GM23338 (cell line): Measurements from ENCODE around the gene CD47. TPM values are rescaled to one million over a fixed set of nuclear protein-coding genes. Genes with fewer than 3 reads are reported as not detected.

Experiments used
- ATAC-seq: fragments of 200-7000 bp; cut with Tn5 transposase; 3 replicates; pipeline ENCODE4 v1.9.1; 2020
- DNase-seq: peaks from one replicate; pipeline ENCODE4 v3.0.0-alpha.2; 2015; ENCODE audit warnings: low spot score
- H2AFZ ChIP-seq: fragments of 200-600 bp; sonication (generic); 2 replicates; pipeline ENCODE4 v1.8.0; 2016; ENCODE audit warnings: antibody characterized with exemption, mild to moderate bottlenecking, moderate library complexity
- H3F3A ChIP-seq: fragments of 200-600 bp; sonication (generic); replicated peaks from 2 replicates; pipeline ENCODE4 v1.8.0; 2017; ENCODE audit warnings: antibody characterized with exemption, mixed run types, low read depth
- H3K27ac ChIP-seq: fragments of 200-600 bp; sonication (generic); 2 replicates; pipeline ENCODE4 v1.6.1; 2016; ENCODE audit warnings: low read depth
- H3K27me3 ChIP-seq: fragments of 200-600 bp; sonication (generic); 2 replicates; pipeline ENCODE4 v1.8.0; 2016; ENCODE audit warnings: mild to moderate bottlenecking, mixed run types, moderate library complexity; ENCODE audit not compliant: insufficient read depth
- H3K36me3 ChIP-seq: fragments of 200-600 bp; sonication (generic); 2 replicates; pipeline ENCODE4 v1.8.0; 2016; ENCODE audit warnings: mild to moderate bottlenecking; ENCODE audit not compliant: insufficient read depth
- H3K4me1 ChIP-seq: fragments of 200-600 bp; sonication (generic); 2 replicates; pipeline ENCODE4 v1.8.0; 2016; ENCODE audit warnings: mild to moderate bottlenecking, moderate library complexity; ENCODE audit not compliant: insufficient read depth
- H3K4me2 ChIP-seq: fragments of 200-600 bp; sonication (generic); 2 replicates; pipeline ENCODE4 v1.7.1; 2017; ENCODE audit warnings: mixed run types
- H3K4me3 ChIP-seq: fragments of 200-600 bp; sonication (generic); 2 replicates; pipeline ENCODE4 v1.6.1; 2016; ENCODE audit warnings: mixed run types
- H3K79me2 ChIP-seq: fragments of 200-600 bp; sonication (generic); replicated peaks from 2 replicates; pipeline ENCODE4 v1.8.0; 2017; ENCODE audit warnings: mild to moderate bottlenecking; ENCODE audit not compliant: insufficient read depth
- H3K9me2 ChIP-seq: fragments of 200-600 bp; sonication (generic); 2 replicates; pipeline ENCODE4 v1.8.0; 2017; ENCODE audit not compliant: insufficient read depth
- H4K20me1 ChIP-seq: fragments of 200-600 bp; sonication (generic); replicated peaks from 2 replicates; pipeline ENCODE4 v1.8.0; 2017; ENCODE audit warnings: mild to moderate bottlenecking; ENCODE audit not compliant: insufficient read depth
- H3K27ac Mint-ChIP-seq: 2 replicates; pipeline ENCODE4 v1.8.0; 2020; ENCODE audit warnings: inconsistent platforms, mild to moderate bottlenecking, moderate library complexity, mixed read lengths
- H3K27me3 Mint-ChIP-seq: 3 replicates; pipeline ENCODE4 v1.8.0; 2022; ENCODE audit warnings: low read depth, mild to moderate bottlenecking, moderate library complexity, mixed read lengths, inconsistent platforms; ENCODE audit not compliant: insufficient read depth, poor library complexity
- H3K36me3 Mint-ChIP-seq: 3 replicates; pipeline ENCODE4 v1.8.0; 2021; ENCODE audit warnings: low read depth, mild to moderate bottlenecking, inconsistent platforms, moderate library complexity, mixed read lengths
- H3K4me1 Mint-ChIP-seq: 3 replicates; pipeline ENCODE4 v1.8.0; 2020; ENCODE audit warnings: mild to moderate bottlenecking, inconsistent platforms, mixed read lengths
- H3K4me3 Mint-ChIP-seq: 3 replicates; pipeline ENCODE4 v1.8.0; 2021; ENCODE audit warnings: moderate library complexity, mild to moderate bottlenecking, inconsistent platforms, mixed read lengths
- H3K9me3 Mint-ChIP-seq: 3 replicates; pipeline ENCODE4 v1.8.0; 2020; ENCODE audit warnings: moderate library complexity, mild to moderate bottlenecking, inconsistent platforms, mixed read lengths
- CREB1 ChIP-seq: fragments of 250-450 bp; sonication (Bioruptor Pico); IDR thresholded peaks from 2 replicates; pipeline ENCODE4 v1.5.0; 2020; ENCODE audit warnings: low read depth, mild to moderate bottlenecking, moderate library complexity
- EZH2phosphoT487 ChIP-seq: fragments of 200-600 bp; sonication (generic); IDR thresholded peaks from one replicate; pipeline ENCODE4 v1.8.1; 2018; ENCODE audit warnings: antibody characterized with exemption; ENCODE audit not compliant: unreplicated experiment
- JUNB ChIP-seq: IDR thresholded peaks from one replicate; pipeline ENCODE4 v1.6.1; 2016; ENCODE audit warnings: antibody characterized with exemption; ENCODE audit not compliant: unreplicated experiment
- POLR2AphosphoS5 ChIP-seq: IDR thresholded peaks from 2 replicates; pipeline ENCODE4 v1.6.1; 2016; ENCODE audit warnings: antibody characterized with exemption, low read depth
- STAT1 ChIP-seq: IDR thresholded peaks from one replicate; pipeline ENCODE4 v1.6.1; 2016; ENCODE audit warnings: antibody characterized with exemption; ENCODE audit not compliant: unreplicated experiment
- ZNF114 ChIP-seq: fragments of 250-450 bp; sonication (Bioruptor Pico); IDR thresholded peaks from 2 replicates; pipeline ENCODE4 v1.5.0; 2020; ENCODE audit warnings: mild to moderate bottlenecking, moderate library complexity
- ZNF331 ChIP-seq: fragments of 250-450 bp; sonication (Bioruptor Pico); IDR thresholded peaks from 2 replicates; pipeline ENCODE4 v1.5.0; 2020; ENCODE audit warnings: low read depth, mild to moderate bottlenecking, moderate library complexity
- polyA plus RNA-seq: library from polyadenylated mRNA; unstranded; fragments of >200 nt; fragmentation: Nextera tagmentation; extraction: Ambion mirVana; gene quantifications from 2 replicates; pipeline ENCODE4 v1.2.1, GENCODE V29; 2016
- total RNA-seq: library from RNA; depleted of rRNA; stranded (reverse); fragments of >200 nt; shearing (Covaris generic); gene quantifications from 2 replicates; pipeline ENCODE4 v1.2.3, GENCODE V29; 2014
- TF ChIP-seq, protein P1 (sequence below): fragments of 250-450 bp; sonication (Bioruptor Pico); IDR thresholded peaks from 2 replicates; pipeline ENCODE4 v1.5.0; 2020; ENCODE audit warnings: mild to moderate bottlenecking, moderate library complexity
- TF ChIP-seq, protein P2 (sequence below): IDR thresholded peaks from one replicate; pipeline ENCODE4 v1.6.1; 2018; ENCODE audit warnings: antibody characterized with exemption; ENCODE audit not compliant: unreplicated experiment

CD47 gene
- total and polyA plus RNA-seq, 2 experiments from 2014 or later = 22.1 to 26.9 TPM

DNA sequence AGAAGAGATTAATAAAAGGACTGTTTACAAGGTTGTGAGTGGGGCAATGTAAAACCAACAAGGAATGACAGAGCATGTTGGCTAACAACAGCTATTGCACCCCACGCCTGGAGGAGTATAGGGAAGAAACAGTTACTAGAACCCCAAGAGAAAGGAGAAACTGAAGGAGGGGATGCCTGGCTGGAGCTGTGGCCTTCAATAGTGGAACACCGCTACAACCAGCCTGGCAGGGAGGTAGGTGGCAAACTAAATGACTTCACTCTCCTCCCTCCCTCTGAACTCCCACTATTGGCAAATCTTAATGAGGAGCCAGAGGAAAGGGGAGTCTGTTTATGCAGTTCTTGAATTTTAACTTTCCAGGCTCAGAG lies 7.2 kb upstream of the CD47 start (continued):
- TF ChIP-seq, protein P1, sequence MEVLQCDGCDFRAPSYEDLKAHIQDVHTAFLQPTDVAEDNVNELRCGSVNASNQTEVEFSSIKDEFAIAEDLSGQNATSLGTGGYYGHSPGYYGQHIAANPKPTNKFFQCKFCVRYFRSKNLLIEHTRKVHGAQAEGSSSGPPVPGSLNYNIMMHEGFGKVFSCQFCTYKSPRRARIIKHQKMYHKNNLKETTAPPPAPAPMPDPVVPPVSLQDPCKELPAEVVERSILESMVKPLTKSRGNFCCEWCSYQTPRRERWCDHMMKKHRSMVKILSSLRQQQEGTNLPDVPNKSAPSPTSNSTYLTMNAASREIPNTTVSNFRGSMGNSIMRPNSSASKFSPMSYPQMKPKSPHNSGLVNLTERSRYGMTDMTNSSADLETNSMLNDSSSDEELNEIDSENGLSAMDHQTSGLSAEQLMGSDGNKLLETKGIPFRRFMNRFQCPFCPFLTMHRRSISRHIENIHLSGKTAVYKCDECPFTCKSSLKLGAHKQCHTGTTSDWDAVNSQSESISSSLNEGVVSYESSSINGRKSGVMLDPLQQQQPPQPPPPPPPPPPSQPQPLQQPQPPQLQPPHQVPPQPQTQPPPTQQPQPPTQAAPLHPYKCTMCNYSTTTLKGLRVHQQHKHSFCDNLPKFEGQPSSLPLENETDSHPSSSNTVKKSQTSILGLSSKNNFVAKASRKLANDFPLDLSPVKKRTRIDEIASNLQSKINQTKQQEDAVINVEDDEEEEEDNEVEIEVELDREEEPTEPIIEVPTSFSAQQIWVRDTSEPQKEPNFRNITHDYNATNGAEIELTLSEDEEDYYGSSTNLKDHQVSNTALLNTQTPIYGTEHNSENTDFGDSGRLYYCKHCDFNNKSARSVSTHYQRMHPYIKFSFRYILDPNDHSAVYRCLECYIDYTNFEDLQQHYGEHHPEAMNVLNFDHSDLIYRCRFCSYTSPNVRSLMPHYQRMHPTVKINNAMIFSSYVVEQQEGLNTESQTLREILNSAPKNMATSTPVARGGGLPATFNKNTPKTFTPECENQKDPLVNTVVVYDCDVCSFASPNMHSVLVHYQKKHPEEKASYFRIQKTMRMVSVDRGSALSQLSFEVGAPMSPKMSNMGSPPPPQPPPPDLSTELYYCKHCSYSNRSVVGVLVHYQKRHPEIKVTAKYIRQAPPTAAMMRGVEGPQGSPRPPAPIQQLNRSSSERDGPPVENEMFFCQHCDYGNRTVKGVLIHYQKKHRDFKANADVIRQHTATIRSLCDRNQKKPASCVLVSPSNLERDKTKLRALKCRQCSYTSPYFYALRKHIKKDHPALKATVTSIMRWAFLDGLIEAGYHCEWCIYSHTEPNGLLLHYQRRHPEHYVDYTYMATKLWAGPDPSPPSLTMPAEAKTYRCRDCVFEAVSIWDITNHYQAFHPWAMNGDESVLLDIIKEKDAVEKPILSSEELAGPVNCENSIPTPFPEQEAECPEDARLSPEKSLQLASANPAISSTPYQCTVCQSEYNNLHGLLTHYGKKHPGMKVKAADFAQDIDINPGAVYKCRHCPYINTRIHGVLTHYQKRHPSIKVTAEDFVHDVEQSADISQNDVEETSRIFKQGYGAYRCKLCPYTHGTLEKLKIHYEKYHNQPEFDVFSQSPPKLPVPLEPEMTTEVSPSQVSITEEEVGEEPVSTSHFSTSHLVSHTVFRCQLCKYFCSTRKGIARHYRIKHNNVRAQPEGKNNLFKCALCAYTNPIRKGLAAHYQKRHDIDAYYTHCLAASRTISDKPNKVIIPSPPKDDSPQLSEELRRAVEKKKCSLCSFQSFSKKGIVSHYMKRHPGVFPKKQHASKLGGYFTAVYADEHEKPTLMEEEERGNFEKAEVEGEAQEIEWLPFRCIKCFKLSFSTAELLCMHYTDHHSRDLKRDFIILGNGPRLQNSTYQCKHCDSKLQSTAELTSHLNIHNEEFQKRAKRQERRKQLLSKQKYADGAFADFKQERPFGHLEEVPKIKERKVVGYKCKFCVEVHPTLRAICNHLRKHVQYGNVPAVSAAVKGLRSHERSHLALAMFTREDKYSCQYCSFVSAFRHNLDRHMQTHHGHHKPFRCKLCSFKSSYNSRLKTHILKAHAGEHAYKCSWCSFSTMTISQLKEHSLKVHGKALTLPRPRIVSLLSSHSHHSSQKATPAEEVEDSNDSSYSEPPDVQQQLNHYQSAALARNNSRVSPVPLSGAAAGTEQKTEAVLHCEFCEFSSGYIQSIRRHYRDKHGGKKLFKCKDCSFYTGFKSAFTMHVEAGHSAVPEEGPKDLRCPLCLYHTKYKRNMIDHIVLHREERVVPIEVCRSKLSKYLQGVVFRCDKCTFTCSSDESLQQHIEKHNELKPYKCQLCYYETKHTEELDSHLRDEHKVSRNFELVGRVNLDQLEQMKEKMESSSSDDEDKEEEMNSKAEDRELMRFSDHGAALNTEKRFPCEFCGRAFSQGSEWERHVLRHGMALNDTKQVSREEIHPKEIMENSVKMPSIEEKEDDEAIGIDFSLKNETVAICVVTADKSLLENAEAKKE (CRISPR knock-in tag) = no peak
- TF ChIP-seq ZNF114 (no peak), CREB1 (CRISPR knock-in tag) (no peak), JUNB (no peak), EZH2phosphoT487 (no peak), POLR2AphosphoS5 (no peak)

DNA sequence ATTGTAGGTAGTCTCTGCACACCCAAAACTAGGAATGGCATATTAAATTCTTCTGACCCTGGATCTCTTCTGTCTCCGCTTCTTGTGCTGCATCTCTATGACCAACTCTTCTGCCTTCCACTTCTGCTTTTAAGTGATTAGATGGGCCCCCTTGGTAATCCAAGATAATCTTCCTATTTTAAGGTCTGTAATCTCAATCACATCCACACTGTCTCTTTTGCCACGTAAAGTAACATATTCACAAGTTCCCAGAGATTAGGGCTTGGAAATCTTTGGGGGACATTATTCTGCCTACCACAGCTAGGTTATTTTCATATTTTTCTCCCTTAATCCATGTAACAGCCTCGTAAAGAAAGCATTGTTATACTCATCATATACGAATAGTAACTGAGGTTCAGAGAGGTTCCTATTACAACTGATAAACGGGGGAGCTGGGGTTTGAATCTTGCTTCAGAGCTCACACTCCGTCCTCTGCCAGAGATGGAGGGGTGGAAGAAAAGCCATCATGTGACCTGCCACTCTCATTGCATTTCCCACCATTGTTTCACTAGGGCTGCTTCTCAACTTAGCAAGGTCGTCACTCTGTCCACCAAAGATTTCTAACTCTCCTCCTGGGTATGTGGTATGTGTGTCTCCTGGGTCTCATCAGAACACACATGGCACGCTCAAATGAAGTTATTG lies 6.6 kb upstream of the CD47 start:
- Mint-ChIP-seq H3K4me1 (peaks cover 7% of the 10 kb centered on the region; the same call in 2 of the 3 replicates), H3K27ac (no peak overlapping the region), H3K36me3 (no peaks in the 10 kb centered on the region), H3K4me3 (no peak overlapping the region), H3K27me3 (peaks cover 9% of the 10 kb centered on the region), H3K9me3 (no peaks in the 10 kb centered on the region)
- no peak overlapping the region for H3K4me2 ChIP-seq
- no peaks in the 10 kb centered on the region for H4K20me1 ChIP-seq
- H3K79me2 ChIP-seq = no peaks in the 10 kb centered on the region
- H2AFZ ChIP-seq = no peak overlapping the region; the same call in 1 of the 2 replicates
- no peaks in the 10 kb centered on the region for H3F3A ChIP-seq
- no peak for ATAC-seq
- no peaks in the 10 kb centered on the region for H3K36me3 ChIP-seq
- no peak for DNase-seq
- H3K27me3 ChIP-seq = peaks cover 12% of the 10 kb centered on the region
- H3K4me1 ChIP-seq = no peaks in the 10 kb centered on the region
- H3K27ac ChIP-seq = no peak overlapping the region
- no peak overlapping the region for H3K4me3 ChIP-seq
- H3K9me2 ChIP-seq = no peaks in the 10 kb centered on the region
- TF ChIP-seq STAT1 (no peak), POLR2AphosphoS5 (no peak), CREB1 (CRISPR knock-in tag) (no peak), ZNF114 (no peak), ZNF331 (CRISPR knock-in tag) (no peak)
- TF ChIP-seq, protein P2, sequence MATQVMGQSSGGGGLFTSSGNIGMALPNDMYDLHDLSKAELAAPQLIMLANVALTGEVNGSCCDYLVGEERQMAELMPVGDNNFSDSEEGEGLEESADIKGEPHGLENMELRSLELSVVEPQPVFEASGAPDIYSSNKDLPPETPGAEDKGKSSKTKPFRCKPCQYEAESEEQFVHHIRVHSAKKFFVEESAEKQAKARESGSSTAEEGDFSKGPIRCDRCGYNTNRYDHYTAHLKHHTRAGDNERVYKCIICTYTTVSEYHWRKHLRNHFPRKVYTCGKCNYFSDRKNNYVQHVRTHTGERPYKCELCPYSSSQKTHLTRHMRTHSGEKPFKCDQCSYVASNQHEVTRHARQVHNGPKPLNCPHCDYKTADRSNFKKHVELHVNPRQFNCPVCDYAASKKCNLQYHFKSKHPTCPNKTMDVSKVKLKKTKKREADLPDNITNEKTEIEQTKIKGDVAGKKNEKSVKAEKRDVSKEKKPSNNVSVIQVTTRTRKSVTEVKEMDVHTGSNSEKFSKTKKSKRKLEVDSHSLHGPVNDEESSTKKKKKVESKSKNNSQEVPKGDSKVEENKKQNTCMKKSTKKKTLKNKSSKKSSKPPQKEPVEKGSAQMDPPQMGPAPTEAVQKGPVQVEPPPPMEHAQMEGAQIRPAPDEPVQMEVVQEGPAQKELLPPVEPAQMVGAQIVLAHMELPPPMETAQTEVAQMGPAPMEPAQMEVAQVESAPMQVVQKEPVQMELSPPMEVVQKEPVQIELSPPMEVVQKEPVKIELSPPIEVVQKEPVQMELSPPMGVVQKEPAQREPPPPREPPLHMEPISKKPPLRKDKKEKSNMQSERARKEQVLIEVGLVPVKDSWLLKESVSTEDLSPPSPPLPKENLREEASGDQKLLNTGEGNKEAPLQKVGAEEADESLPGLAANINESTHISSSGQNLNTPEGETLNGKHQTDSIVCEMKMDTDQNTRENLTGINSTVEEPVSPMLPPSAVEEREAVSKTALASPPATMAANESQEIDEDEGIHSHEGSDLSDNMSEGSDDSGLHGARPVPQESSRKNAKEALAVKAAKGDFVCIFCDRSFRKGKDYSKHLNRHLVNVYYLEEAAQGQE = no peak
